GM21619 (cell line): Measurements from ENCODE around the gene GLA.

Source experiments
- ATAC-seq: cut with Tn5 transposase; IDR thresholded peaks from one replicate; pipeline ENCODE4 v1.9.1; 2021; ENCODE audit not compliant: unreplicated experiment

GLA gene

DNA sequence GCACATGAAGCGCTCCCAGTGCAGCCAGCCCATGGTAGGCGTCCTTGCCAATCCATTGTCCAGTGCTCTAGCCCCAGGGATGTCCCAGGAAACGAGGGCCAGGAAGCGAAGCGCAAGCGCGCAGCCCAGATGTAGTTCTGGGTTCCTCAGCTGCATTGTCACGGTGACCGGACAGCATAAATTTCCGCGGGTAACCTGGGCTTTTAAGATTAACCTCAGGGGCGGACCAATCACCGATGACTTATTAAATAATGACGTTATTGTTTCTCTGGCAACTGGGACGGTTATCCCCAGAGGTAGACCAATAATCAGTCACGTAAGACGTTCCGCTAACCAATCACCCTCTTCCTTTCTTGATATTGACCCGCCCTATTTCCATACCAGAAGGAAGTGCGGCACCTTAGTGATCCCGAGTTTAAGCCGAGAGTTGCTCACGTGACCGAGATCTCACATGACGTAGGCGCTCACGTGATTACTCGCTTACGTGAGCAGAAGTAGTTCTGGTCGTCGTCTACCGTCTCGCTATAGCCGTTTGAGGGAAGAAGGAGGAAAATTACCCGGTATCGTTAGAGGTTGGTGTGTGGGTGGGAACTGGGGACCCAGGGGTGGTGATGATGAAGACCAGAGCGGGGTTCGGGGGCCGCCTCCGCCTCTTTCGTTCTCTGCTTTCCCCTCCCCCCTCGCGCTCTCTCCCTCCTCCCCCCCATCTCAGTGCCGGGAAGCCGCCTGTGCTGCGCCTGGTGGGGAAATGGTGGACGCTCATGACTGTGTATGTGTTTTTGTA, at the start of gene GLA, which contains the start of gene HNRNPH2:
TSS of gene GLA (minus strand) at position 178 of the 784 bp plus-strand sequence. CDS start at position 156, 22 bp downstream.
TSS of gene HNRNPH2 (plus strand) at position 475 of the 784 bp plus-strand sequence. CDS start 3,767 bp downstream, outside the sequence.
- peak; percentile 91 for ATAC-seq

DNA sequence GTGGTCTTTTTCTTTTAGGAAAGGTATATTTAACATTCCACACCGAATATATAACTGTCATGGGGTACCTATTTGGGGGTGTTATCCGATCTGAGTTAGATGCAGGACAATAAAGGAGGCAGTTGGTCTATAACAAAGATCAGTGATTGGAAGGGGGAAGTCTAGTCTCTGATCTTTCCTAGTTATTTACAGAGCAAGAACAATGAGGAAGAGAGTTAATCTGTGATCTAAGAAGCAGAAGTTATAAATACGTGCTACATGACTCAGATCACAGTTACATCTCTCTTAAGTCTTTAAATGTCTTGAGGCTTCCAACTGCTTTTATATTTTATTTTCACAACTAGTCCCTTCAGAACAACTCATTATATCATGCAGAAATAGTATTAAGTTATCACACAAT, 44.3 kb upstream of the GLA start:
- ATAC-seq = no peak

DNA sequence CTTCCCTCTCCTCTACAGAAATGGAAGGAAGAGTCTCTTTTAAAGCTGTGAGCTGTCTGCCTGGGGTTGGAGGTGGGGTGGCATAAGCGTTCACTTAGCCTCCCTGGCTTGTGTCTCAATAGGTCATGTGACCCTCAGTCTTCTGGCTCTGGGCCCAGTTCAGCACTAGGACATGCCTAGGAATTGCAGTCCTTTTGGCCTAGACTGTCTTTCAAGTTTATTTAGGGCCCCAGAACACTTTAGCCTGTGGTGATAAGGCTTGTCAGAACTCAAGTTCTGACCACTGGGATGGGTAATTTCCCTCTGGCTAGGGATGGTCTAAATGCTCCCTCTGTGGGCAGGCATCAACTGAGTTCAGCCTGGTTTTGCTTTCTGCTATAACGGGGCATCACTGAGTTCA, 43.2 kb upstream of the GLA start:
- ATAC-seq = no peak

DNA sequence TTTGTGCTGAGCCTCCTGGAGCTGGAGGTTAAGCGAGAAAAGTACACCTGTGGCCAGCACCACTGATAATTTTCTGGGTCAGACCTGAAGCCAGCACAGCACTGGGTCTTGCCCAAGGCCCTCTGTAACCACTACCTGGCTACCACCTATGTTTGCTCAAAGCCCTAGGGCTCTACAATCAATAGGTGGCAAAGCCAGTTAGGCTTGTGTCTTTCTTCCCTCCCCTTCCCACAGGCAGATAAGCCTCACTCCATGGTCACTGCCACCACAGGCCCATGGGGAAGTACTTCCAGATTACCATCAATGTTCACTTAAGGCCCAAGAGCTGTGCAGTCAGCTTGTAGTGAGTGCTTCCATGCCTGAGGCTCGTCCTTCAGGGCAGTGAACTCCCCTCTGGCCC, 42.4 kb upstream of the GLA start:
- no peak for ATAC-seq

DNA sequence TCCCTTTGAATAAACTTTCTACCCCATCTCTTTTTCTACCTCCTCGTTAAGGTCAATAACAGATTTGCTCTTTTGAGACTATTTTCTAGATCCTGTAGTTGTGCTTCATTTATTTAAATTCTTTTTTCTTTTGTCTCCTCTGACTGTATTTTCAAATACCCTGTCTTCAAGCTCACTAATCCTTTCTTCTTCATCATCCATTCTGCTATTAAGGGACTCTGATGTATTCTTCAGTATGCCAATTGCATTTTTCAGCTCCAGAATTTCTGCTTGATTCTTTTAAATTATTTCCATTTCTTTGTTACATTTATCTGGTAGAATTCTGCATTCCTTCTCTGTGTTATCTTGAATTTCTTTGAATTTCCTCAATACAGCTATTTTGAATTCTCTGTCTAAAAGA, 41.6 kb upstream of the GLA start:
- ATAC-seq = no peak

DNA sequence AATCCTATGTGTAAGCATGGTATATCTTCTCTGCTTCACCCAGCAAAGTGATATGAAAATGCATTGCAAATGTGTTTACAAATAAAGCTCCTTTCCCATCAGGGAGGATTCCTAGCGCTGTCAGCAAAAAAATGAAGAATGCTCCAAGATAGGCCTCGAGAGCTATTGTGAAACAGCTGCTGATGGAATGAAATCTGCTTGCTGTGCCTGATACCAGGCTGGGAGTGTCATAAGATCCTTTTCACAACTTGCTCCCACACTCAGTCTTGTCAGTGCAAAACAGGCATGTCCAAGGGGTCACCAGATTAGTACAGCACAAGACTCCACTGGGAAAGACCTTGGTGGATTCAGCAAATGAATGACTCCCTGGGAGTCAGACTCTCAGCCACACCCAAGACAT, 34.4 kb upstream of the GLA start:
- ATAC-seq = no peak

DNA sequence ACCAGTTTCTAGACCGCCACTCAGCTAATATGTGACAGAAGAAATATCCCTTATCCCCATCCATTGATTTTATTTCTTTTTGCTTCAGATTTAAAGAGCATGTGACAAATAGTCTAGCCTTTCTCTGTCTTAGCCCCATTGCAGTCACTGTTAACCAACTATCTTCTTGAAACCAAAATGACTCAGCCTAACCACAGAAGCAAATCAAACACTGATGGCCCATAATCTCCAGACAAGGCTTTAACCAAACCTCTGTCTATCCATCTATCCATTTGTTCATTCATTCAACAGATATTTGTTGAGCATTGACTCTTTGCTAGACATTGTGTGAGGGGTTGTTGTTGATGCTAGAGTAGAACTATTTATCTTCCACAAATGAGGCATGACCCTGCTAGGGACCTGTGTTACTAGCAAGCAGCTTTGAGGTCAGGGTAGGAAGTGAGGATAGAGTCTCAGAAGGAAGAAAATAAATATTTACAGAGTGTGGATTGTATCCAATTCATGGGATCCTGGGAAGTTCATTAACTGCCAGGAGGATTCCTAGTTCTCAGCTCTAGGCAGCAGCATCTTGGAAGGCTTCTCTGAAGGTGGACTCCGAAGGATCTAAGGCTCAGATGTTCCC, 22.8 kb upstream of the GLA start:
- ATAC-seq = peak; percentile 96

DNA sequence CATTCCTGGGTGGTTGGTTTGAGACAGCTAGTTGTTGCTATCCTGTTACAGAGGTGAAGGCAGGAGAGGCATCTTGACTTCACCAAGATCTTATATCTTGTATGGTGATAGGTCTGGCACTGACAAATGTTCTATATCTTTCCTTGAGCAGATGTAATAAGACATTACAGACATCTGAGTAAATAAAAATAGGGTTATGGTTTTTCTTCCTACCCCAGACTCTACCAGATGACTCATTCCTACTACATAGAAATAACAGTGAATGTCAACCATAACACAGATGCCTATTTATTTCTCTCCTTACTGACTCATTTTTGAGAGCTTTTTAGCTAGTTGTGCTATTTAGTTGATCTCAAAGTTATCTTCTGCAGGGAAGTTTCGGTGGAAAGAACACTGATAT, 22.2 kb upstream of the GLA start:
- peak; percentile 51 for ATAC-seq

DNA sequence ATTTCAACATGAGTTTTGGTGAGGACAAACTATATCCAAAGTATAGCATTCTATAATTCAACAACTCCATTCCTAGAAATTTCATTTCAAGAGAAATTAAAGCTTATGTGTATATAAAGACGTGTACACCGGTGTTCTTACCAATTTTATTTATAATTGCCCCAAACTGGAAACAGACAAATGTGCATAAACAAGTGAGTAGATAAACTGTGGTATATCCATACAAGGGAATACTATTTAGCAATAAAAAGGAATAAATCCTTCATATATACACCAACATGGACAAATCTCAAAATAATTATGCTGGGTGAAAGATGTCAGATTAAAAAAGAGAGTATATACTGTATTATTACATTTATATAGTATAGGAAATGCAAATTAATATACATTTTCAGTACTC, 20.2 kb upstream of the GLA start:
- no peak for ATAC-seq

DNA sequence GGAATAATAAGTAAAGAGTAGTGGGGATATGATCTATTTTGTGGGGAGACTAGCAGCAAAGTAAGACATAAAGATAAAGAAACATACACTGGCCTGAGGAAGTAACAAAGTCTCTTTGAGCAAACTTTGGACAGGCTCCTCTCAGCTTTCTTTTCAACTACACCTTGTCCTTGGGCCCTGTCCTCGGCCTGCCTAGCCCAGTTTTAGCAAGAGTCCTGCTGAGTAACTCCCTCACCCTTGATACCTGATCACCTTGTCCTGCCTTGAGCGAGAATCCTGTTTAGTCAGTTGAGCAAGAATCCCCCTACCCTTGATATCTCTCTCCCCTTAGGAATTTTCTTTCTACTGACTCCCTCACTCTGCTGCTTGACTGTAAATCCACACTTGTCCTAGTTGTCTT, 11.8 kb upstream of the GLA start:
- no peak for ATAC-seq

DNA sequence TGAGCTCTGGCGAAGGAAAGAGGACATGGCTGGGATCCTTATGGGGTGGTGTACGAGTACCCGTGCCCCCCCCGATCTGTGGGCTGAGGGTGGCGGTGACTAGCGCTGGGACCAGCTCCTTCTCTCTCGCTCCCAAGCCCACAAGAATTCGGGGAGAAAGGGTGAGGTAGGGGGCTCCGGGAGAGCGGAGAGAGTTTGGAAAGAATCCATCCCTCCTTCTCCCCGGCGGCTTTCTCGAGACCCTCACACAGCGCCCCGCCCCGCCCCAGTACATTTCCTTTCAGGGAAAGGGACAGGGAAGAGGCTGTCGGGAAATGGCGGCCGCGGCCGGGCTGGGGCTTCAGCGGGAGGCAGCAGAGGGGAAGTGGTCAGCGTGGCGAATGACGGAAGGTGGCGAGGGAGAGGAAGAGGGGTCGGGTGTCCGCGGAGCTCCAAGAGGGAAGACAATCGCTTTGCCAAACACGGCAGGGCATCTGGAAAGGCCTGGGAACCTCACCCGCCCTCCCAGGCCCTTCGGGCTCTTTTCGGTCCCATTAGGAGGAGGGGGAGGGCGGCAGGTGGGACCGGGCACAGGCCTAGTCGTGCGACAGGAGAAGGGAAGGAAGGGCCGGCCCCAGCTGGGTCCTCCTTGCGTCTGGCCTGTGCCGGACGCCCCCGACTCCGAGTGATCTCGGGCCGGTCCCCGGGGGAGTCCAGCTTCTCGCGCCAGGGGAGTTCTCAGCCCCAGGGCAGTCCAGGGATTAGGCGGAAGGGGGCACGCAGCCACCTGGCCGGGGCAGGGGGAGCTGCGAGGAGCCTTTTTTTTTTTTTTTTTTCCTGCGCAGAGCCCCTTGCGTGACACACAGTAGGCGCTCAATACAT, 10.5 kb upstream of the GLA start:
- peak; percentile 42 for ATAC-seq

DNA sequence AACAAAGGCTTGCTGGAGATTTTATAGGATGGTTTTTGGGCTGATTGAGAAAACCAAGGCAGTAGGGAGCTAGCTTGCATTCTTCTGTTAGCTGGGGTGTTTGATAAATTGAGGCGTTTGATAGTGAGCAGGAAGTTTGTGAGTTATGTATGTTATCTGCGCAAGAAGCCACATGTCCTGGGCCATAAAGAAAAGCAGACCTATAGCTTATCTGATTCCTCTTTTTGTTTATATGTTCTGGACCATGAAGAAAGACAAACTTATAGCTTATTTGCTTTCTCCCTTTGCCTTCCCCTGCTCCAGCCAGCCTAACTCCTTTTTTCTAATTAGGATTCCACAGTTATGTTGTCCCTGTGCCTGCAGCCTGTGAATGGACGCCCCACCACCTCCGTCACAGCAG, 9.5 kb upstream of the GLA start:
- ATAC-seq = no peak

DNA sequence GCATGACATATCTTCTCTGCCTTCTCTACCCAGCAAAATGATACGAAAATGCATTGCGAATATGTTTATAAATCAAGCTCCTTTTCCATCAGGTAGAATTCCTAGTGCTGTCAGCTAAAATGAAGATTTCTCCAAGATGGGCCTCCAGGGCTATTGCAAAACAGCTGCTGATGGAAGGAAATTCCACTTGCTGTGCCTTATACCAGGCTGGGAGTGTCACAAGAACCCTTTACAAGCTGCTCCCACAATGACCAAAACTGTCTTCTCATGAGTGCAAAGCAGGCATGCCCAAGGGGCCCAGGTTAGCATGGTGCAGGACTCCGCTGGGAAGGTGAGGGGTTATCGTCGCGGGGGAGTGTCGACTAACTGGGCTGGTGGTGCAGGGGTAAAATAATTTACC, 9.0 kb upstream of the GLA start:
- no peak for ATAC-seq

DNA sequence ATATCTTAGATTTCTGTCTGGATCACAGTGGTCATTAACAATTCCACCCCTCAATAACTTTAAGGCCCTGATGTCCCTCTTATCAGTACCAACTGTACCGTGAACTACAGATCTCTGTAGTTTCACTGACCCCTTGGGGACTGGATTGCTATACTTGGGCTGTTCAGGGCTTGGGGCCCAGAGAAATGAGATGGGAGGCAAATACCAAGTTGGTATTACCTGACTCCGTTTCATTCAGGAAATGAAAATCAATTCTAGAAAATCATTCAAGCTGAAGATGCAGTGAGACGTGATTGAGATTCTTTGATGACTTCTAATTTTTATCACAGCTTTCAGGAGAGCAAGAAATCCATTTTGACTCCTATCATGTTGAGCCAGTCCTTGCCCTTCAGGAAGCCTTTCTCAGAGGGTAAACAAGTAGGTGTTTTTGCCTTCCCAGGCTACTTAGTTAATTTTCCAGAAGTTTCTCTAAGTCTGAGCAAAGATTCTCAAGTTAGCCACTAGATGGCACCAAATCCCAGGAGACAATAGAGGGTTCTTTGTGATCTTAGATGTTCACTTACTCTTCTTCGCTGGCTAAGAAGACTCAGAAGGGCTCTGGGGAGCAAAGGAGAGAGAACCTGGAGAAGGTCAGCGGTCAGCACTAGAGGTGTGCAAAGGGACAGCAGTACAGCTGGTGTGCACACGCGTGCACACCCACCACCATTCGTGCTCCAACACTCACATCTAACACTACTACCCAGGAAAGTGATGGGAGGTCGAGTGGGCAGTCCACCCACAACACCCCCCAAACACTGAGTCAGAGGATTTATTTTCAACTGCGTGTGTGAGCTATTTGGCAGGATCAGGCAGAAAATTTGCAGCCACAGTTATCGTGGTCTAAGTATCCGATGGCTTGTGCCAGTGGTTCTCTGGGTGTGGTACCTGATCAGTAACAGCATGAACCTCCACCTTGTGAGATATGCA, 7.7 kb upstream of the GLA start:
- peak; percentile 65 for ATAC-seq

DNA sequence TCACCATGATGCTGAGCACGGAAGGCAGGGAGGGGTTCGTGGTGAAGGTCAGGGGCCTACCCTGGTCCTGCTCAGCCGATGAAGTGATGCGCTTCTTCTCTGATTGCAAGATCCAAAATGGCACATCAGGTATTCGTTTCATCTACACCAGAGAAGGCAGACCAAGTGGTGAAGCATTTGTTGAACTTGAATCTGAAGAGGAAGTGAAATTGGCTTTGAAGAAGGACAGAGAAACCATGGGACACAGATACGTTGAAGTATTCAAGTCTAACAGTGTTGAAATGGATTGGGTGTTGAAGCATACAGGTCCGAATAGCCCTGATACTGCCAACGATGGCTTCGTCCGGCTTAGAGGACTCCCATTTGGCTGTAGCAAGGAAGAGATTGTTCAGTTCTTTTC, 4.3 kb upstream of the GLA start:
- ATAC-seq = no peak

DNA sequence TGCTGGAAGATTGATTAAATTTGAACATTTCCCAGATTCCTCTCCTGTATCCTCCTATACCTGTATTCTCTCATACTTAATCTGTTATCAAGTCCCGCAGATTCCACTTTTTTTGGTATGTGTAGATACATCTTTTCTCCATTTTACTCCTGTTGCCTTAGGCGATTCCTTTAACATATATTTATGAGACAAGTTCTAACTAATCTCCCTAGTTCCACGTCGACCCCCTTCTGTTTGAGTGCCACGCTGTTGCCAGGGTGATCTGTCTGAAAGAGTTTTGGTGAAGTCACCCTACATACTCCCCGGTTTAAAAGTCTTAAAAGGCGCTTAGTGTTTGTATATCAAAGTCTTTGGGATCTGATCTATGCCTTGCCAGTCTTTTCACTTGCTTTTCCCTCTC, 2.7 kb upstream of the GLA start:
- ATAC-seq = no peak

DNA sequence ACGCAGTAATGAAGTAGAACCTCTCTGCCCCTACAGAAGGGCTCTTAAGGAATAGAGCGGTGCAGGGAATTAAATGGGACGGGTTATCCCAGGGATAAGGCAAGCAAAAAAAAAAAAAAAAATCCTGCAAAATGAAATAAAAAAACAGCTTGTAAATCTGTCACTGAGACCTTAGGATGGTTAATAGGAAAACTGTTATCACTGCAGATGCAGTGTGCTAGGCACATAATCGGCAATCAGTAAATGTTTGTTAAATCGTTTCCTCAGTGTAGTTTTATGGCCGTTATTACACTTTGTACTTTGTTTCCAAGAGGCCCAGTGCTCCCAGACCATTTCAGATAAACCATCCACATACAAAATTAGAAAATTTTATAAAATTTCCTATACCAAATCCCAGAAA, 1.3 kb upstream of the GLA start:
- no peak for ATAC-seq

DNA sequence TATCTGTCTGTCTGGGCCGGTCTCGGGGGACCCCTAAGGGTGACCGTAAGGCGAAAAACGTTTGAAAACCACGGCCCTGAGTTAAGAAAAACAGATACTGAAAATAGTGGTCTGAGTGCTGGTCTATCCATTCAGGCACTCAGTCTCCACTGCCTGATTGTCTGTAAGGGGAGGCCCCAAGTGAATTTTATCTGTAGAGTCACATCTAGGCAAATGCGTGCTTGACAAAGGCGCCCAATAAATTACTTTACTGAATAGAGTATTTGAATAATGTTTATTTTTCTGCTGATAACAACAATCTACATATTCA, 762 bp upstream of the GLA start:
- no peak for ATAC-seq

DNA sequence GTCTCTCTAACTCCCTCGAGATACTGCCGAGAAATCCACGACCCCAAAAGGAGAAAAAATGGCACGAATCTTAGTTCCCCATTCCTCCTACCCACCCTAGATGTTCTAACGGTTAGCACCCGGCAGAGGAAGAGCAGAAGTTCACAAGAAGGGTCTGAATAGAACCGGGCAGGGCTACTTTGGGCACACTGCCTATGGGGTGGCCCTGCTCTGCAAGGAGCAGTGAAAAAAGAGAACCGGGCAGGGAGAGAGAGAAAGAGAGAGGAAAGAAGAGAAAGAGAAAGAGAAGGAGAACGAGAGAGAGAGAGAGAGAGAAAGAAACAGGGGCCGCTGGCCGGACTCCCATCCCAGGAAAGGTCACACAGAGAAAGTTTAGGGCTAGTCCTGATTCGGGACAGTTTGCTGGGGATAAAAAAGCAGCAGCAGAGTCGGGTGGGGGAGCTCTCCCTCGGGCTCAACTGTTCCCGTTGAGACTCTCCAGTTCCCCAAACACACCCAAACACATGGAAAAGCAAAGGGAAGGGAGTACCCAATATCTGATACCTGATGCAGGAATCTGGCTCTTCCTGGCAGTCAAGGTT, 468 bp downstream of the GLA start:
- peak; percentile 0 for ATAC-seq

DNA sequence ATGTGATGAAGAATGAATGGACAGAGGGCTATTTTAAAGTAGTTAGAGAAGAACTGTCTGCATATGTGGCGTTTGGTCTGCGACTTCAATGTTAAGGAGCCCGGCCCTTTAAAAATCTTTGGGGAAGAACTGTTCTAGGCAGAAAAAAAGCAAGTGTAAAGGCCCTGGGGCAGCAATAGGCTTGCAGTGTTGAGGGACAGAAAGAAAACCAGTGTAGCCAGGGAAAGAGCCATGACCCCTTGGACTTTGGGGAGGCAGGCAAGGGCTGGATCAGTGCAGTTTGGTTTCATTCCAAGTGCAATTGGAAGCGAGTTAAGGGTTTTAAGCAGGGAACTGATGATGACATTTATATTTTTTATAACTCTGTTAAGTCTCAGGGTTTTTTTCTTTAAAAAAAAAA, 7.9 kb downstream of the GLA start:
- ATAC-seq = no peak
